ENCODE results near the gene LRRFIP2.

The LRRFIP2 gene

DNA sequence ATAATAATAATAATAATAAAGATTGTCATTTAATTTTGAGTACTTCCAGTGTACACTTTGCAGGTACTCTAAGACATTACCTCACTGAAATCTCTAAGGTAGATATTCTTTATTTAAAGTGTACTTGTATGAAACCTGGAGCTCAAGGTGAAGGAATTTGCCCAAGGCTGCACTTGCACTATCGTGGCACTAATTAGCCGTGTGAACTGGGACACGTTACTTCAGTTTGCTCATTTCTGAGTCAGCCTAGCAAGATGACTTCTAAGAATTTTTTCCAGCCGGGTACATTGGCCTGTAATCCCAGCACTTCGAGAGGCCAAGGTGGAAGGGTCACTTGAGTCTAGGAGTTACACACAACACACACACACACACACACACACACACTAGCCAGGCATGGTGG lies 147.5 kb downstream of the LRRFIP2 start:
- Histone ChIP-seq H3K36me3 (peaks cover 15% of the 10 kb centered on the region; the same call in 1 of the 2 replicates), H3K9me3 (no peaks in the 10 kb centered on the region), H3K27me3 (no peaks in the 10 kb centered on the region), H3K4me3 (ENCODE audit: low read depth, low read length) (no peak overlapping the region), H3K4me1 (no peaks in the 10 kb centered on the region)
- DNase-seq = no peak
- TF ChIP-seq, protein P1, sequence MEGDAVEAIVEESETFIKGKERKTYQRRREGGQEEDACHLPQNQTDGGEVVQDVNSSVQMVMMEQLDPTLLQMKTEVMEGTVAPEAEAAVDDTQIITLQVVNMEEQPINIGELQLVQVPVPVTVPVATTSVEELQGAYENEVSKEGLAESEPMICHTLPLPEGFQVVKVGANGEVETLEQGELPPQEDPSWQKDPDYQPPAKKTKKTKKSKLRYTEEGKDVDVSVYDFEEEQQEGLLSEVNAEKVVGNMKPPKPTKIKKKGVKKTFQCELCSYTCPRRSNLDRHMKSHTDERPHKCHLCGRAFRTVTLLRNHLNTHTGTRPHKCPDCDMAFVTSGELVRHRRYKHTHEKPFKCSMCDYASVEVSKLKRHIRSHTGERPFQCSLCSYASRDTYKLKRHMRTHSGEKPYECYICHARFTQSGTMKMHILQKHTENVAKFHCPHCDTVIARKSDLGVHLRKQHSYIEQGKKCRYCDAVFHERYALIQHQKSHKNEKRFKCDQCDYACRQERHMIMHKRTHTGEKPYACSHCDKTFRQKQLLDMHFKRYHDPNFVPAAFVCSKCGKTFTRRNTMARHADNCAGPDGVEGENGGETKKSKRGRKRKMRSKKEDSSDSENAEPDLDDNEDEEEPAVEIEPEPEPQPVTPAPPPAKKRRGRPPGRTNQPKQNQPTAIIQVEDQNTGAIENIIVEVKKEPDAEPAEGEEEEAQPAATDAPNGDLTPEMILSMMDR (IDR thresholded peaks at IDR 0.05; ENCODE audit: low read depth, low read length) = no peak

DNA sequence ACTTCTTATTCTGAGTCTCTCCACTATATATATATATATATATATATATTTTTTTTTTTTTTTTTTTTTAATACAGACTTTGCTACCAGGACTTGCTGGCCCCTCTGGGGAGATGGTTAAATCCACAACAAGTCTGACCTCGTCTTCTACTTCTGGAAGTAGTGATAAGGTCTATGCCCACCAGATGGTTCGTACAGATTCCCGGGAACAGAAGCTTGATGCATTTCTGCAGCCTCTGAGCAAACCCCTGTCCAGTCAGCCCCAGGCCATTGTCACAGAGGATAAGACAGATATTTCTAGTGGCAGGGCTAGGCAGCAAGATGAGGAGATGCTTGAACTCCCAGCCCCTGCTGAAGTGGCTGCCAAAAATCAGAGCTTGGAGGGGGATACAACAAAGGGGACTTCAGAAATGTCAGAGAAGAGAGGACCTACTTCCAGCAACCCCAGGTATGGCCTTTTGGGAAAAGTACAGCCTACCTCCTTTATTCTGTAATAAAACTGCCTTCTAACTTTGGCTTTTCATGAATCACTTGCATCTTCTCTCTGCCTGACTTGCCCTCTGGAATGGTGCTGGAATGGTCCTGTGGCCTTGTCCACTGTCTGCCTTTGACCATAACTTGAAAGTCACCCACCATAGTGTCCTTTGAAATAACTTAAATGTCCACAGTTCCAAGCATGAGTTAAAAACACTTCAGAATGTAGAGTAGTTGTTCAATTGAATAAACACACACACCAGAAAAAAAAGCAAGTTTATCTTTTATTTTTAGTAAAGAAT lies 148.6 kb downstream of the LRRFIP2 start:
- peaks cover 15% of the 10 kb centered on the region; the same call in 1 of the 2 replicates for H3K36me3 ChIP-seq
- no peak for DNase-seq
- no peaks in the 10 kb centered on the region for H3K27me3 ChIP-seq
- no peak overlapping the region for H3K4me3 ChIP-seq (ENCODE audit: low read depth, low read length)
- no peaks in the 10 kb centered on the region for H3K4me1 ChIP-seq
- TF ChIP-seq, protein P1 (IDR thresholded peaks at IDR 0.05; ENCODE audit: low read depth, low read length) = no peak
- no peaks in the 10 kb centered on the region for H3K9me3 ChIP-seq

DNA sequence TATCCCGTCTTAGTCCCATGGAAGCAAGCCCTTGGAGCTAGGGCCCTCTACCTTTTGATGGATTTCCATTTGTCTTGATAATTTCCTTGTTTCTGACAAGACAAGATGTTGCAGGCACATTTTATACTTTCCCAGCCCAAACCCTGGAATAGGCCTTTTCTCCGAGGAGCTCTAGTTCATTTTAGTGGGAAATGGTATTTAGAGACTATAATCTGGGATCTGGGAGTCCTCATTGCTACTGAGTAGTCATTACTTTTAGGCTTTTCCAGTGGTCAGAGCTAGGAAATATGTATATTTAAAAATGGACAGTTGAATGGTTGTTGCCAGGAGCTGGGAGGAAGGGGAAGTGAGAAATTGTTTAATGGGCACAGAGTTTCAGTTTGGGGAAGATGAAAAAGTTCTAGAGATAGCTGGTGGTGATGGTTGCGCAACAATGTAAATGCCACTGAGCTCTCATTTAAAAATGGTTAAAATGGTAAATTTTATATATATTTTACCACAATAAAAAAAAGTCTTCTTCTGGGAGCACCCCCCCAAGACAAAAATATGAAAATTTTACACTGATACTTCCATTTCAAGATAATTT lies 149.5 kb downstream of the LRRFIP2 start:
- no peaks in the 10 kb centered on the region for H3K27me3 ChIP-seq
- peaks cover 19% of the 10 kb centered on the region; the same call in 1 of the 2 replicates for H3K36me3 ChIP-seq
- no peaks in the 10 kb centered on the region for H3K9me3 ChIP-seq
- TF ChIP-seq, protein P1 (IDR thresholded peaks at IDR 0.05; ENCODE audit: low read depth, low read length) = no peak
- H3K4me3 ChIP-seq (ENCODE audit: low read depth, low read length) = no peak overlapping the region
- DNase-seq = no peak
- H3K4me1 ChIP-seq = no peaks in the 10 kb centered on the region

DNA sequence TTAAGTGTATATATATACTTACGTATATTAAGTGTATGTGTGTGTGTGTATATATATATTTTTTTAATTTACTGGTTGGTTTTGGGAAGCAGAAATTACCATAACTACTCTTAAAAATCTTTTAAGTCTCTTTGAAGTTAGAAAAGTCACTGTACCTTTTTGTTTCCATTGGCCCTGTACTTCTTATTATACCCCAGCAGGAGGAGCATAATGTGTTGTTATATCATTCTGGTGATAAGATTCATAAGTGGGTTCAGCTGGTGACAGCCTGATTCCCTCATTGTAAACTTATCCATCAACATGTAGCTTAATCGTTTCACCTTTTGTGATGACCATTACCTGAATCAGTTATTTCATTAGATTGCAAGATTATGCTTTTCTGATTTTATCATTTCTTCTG lies 150.3 kb downstream of the LRRFIP2 start:
- Histone ChIP-seq H3K4me1 (no peaks in the 10 kb centered on the region), H3K4me3 (ENCODE audit: low read depth, low read length) (no peak overlapping the region), H3K9me3 (no peaks in the 10 kb centered on the region), H3K36me3 (peaks cover 15% of the 10 kb centered on the region; the same call in 1 of the 2 replicates), H3K27me3 (no peaks in the 10 kb centered on the region)
- DNase-seq = no peak
- TF ChIP-seq, protein P1 (IDR thresholded peaks at IDR 0.05; ENCODE audit: low read depth, low read length) = peak; percentile 16; the same call in 1 of the 2 replicates

DNA sequence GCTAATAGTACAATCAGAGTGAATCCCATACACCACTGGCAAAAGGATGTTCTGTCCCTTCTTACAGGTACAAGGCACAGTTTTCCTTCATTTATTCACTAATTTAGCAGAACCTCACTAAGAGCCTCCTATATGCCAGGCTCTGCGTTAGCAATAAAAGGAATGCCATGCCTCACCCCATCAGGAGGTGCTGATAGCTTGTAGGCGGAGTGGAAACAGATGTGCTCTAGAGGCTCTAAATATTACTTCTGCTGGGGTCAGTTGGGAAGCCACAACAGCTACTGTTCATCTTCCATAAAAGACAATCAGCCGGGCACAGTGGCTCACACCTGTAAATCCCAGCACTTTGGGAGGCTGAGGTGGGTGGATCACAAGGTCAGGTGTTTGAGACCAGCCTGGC lies 156.7 kb downstream of the LRRFIP2 start:
- TF ChIP-seq, protein P1 (IDR thresholded peaks at IDR 0.05; ENCODE audit: low read depth, low read length) = no peak
- DNase-seq = no peak
- peaks cover 3% of the 10 kb centered on the region for H3K36me3 ChIP-seq

DNA sequence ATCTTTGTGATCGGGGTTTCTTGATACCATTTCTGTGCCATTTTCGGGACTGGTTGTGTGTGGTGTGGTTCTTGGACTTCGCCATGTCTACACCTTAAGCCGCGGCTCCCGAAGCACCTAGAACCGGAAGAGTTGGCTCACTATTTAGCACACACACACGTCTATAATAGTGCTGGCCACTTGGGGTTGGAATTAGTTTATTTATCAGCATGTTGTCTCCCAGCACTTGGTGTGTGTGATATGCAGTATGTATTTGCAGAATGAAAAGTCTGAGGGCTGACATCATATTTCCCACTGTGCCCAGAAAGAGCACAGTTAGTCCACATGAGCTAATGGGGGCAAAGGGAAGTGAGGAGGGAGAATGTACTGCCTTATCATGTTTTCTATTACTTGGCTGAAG lies 157.5 kb downstream of the LRRFIP2 start:
- H3K27me3 ChIP-seq = no peaks in the 10 kb centered on the region
- H3K9me3 ChIP-seq = no peaks in the 10 kb centered on the region
- TF ChIP-seq, protein P1 (IDR thresholded peaks at IDR 0.05; ENCODE audit: low read depth, low read length) = no peak
- H3K4me1 ChIP-seq = no peaks in the 10 kb centered on the region
- H3K36me3 ChIP-seq = peaks cover 8% of the 10 kb centered on the region
- no peak for DNase-seq
- no peak overlapping the region for H3K4me3 ChIP-seq (ENCODE audit: low read depth, low read length)

More for the DNA sequence above, 156.7 kb downstream of the LRRFIP2 start:
- Histone ChIP-seq H3K4me3 (ENCODE audit: low read depth, low read length) (no peak overlapping the region), H3K27me3 (no peaks in the 10 kb centered on the region), H3K9me3 (no peaks in the 10 kb centered on the region), H3K4me1 (no peaks in the 10 kb centered on the region)

Measured in BE2C (cell line).